HG02588 (cell line): ENCODE data around the gene PRKRIP1.
"Not testable (repeated sequence)": the region's sequence is repeated elsewhere in the genome, so short reads cannot be mapped to it uniquely, and the experiment has no call there.

ENCODE experiments used
- ATAC-seq: cut with Tn5 transposase; IDR thresholded peaks from one replicate; pipeline ENCODE4 v1.9.1; 2021; ENCODE audit warnings: mild to moderate bottlenecking, moderate library complexity; ENCODE audit not compliant: unreplicated experiment

The PRKRIP1 gene

DNA sequence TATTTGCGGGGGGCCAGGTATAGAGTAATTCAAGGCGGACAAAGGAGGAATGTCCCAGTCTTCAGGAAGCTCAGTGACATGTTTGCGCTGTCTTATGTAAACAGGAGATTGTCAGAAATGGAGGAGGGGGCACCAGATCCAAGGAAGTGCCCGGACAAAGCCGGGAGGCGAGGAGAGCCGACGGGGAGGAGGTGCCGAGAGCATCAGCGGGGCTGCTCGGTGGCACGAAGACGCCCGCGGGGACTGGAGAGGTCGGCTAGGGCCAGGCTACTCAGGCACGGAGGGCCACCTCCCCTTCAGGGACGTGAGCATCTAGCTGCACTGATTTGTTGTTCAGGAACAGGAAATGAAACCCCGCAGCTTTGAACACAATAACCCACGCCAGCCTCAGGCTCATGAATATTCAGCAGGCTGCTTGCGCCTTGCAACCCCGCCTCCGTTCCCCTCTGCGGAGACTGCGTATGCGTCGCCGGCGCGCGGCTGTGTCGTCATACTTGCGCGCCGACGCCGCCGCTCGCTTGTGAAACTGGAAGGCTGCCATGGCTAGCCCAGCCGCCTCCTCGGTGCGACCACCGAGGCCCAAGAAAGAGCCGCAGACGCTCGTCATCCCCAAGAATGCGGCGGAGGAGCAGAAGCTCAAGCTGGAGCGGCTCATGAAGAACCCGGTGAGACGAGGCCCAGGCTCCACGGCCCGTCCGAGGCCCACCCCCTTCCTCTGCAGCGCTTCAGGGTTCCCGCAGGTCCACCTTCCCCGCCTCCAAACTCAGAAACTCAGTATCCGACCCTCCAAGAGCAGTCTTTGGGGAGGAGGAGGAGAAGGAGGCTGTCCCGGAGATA lies at the start of gene PRKRIP1:
TSS of gene PRKRIP1 (plus strand) at position 491 of the 837 bp plus-strand sequence. CDS start at position 540, 49 bp downstream.
- ATAC-seq: peak; percentile 98

DNA sequence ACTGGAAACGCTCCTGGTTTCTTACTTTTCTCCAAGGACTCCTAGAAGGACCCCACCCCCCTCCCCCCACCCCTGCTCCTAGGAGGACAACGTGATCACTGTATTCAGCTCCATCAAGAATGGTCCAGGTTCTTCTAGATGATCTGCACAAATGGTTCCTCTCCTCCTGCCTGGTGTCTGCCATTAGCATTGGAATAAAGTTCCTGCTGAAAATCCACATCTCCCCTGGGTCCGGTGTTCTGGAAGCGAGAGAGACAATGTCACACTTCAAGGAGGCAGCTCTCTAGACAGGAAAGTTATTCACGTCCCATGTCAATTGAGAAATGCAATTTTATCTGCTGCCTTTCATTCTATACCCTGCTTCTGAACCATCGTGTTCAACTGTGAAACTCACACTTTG lies 49.2 kb upstream of the PRKRIP1 start:
- not testable (repeated sequence) for ATAC-seq

DNA sequence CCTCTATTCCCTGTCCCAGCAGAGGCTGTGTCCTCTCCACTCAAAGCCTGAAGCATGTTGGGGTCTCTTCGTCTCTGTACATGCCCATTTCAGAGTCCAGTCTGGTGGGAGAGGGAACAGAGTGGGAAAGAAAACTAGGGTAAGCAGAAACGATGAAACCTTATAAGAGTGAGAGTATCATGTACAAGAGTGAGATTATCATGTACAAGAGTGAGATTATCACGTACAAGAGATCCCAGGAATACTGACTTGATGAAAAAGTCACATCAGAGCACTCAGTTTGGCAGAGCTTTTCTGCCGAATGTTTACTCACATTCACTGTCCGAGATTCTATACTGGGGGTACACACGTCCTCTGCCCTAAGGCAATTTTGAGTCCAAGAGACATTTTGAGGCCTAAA lies 39.8 kb upstream of the PRKRIP1 start, which contains the start of gene SPDYE6:
TSS of gene SPDYE6 (minus strand) at position 101 of the 400 bp plus-strand sequence. CDS start 421 bp downstream, outside the sequence.
- ATAC-seq: not testable (repeated sequence)

- ATAC-seq: peak; percentile 96
Observed at GRCh38 chr7:102363549-102364393, 32.4 kb upstream of the PRKRIP1 start.

DNA sequence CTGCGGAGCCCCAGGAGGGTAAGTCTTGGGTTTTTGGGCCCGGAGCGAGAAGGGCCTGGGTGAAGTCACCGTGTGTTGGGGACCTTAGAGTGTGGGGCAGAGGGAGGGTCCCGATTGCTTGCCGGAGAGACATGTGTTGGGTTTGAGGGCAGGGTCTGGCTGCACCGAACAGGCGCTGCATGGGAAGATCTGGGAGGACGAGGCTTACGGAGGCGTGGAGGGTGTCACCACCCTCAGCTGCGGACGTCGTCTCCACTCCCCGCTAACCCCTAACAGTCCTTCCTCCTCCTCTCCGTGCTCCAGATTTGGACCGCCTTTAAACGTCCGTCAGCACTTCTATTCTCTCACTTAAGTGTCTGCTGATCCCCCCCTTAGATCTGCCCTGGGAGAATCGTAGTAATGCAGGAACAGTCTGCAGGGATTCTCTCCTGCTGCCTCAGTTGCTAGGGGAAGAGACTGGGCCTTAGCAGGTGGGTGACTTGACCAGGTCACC lies 31.7 kb upstream of the PRKRIP1 start:
- ATAC-seq: not testable (repeated sequence)

GRCh38 chr7:102365390-102365789 lies 30.8 kb upstream of the PRKRIP1 start:
- not testable (repeated sequence) for ATAC-seq

DNA sequence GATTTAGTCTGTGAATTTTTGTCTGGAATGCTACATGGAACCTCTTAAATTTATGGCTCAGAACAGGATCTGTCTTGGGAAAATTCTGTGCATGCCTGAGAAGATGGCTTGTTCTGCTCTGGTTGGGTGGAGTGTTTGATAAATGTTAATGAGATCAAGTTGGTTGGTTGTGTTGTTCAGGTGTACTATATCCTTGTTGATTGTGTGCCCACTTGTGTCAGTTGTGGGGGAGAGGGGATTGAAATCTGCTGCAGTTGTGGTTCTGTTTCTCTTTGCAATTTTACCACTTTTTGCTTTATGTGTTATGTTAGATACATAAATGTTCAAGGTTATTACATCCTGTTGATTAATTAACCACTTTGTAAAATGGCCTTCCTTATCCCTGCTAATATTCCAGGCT lies 26.1 kb upstream of the PRKRIP1 start:
- ATAC-seq: not testable (repeated sequence)

GRCh38 chr7:102372796-102373195 lies 23.4 kb upstream of the PRKRIP1 start:
- ATAC-seq: not testable (repeated sequence)

DNA sequence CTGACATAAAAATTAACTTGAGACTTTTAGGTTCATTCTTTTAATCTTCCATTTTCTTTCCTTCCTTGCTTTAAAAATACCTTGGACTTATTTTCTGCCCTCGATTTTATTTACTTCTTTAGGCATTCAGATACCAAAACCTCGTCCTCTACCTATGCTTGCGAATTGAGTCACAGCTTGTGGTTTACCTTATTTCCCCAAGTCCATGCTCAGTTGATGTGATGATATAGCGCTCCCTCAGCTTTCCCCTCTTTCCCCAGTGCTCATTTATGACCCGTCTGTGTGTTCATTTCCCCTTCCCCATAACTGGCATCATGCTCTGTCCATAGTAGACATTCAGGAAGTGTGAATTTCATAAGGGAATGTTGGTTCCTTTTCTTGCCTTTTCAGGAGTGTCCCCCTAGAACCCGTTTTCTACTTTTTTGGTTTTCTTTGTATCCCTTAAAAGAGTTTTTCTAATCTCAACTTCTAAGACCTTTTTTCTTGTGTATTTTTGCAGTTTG lies 19.1 kb upstream of the PRKRIP1 start:
- no peak for ATAC-seq

DNA sequence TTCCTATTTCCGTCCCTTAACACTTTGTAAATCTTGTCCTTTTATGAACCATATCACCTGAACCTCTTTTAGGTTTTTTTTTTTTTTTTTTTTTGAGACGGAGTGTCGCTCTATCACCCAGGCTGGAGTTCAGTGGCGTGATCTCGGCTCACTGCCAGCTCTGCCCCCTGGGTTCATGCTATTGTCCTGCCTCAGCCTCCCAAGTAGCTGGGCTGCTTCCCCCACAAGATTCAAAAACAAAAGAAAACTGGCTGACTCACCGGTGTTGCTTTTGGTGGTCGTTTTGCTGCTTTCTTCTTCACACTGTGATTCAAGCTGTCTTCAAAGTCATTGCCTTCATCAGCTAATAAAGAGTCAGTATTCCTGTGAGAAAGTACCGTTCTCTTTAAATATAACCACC lies 15.3 kb upstream of the PRKRIP1 start:
- not testable (repeated sequence) for ATAC-seq

DNA sequence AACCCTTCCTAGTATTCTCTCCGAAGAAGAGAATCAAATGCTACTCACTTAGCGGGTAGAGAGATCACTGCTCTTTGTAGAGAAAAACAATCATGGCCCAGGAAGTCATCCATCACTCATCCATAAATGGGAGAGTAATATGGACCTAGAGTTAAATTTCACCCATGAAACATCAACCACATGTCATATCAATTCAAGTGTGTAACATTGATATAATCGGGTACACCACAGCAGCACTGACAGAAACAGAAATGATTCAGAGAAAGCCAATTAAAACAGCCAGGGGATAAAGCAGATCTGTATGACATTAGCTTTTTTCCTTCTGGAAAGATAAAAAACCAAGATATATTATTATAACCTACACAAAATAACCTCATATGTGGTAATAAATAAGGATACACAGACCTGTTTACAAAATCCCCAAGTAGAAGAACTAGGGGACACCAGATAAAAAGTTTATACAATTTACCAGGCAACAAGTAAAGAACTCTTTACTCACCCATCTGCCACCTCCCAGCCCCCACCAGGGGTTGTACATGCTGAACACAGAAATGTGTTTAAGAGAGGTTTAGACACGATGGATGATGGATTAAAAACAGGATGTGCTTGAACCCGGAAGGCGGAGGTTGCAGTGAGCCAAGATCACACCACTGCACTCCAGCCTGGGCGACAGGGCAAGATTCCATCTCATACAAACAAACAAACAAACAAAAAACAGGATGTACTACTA lies 14.3 kb upstream of the PRKRIP1 start:
- not testable (repeated sequence) for ATAC-seq

DNA sequence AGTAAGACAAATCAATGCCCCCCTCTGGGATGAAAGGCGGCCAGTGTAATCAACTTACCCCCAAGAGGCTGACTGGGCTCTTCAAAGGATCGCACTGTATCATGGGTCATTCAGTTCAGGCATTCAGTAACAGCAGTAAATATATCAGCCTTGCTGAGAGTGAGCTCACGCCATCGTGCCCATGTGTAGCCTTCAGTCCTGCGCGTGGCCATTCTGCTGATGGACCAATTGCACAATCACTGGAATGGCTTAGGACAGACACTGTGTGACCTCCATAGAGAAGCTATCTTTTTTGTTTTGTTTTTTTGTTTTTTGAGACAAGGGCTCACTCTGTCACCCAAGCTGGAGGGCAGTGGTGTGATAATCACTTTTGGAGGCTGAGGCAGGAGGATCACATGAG lies 9.1 kb upstream of the PRKRIP1 start:
- ATAC-seq: no peak

DNA sequence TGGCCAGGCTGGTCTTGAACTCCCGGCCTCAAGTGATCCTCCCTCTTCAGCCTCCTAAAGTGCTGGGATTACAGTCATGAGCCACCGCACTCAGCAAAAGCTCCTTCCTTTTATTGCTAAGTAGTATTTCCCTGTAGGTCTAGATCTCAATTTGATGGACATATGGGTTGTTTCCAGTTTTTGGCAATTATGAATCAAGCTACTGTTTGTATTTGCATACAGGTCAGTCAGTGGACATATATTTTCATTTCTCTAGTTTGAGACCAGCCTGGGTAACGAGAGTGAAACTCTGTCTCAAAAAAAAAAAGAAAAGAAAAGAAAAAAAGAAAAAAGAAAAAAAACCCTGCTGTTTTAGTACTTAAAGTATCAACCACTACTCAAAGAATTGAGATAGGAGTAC lies 6.4 kb upstream of the PRKRIP1 start:
- peak; percentile 49 for ATAC-seq

DNA sequence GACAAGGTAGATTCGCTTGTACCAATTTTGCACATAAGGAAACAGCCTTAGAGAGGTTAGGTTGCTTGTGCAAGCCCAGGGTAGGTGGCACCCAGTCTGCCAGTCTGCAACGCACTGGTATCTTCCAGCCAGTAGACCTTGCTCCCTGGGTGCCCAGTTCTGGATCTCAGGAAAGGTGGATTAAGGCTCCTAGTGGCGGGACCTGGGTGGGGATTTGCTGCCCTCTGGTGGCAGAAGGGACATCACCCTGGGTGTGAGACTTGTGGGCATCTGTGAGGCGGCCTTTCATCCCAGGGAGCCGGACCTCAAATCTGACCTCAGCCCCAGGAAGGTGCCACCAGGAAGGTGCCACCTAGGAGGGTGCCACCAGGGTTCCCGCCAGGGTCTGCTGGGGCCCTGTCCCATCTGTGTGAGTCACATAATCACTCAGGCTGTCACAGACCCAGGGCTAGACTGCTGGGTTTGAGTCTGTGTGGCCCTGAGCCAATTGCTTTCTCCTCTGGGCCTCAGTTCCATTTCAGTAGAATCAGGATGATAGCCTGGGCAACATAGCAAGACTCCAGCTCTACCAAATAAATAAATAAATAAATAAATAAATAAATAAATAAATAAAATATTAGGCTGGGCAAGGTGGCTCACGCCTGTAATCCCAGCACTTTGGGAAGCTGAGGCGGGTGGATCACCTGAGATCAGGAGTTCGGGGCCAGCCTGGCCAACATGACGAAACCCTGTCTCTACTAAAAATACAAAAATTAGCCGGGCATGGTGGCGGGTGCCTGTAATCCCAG lies 5.3 kb upstream of the PRKRIP1 start:
- no peak for ATAC-seq

DNA sequence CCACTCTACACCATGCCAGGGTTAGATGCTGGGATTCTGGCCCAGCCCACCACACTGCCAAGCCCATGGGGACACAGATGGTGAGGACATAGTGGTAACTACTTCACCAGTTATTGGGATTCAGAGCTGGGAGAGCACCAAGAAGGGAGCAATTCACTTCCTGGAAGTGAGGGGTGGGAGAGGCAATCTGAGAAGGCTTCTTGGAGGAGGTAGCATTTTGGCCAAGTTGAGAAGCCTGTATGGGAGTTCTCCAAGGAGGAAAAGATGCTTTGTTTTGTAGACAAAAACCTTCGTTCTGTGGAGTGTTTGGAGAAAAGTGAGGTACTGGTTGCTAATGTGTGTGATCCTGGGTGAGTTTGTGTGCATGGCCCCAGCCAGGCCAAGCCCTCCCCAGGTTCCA lies 3.8 kb upstream of the PRKRIP1 start:
- ATAC-seq: no peak

DNA sequence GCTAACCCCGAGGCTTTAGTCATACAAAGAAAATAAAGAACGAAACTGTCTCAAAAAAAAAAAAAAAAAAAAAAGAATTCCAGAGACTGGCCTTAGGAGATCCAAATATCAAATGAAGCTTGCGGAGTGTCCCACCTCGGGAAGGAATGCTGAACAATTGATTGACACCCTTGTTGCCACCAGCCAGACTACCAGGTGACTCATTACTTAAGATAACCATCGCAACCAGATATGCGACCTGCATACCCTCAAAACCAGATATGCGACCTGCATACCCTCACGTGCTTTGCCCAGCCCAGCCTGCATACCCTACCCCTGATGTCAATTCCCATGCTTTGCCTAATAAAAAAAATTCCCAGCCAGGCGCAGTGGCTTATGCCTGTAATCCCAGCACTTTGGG lies 2.7 kb upstream of the PRKRIP1 start:
- ATAC-seq: no peak

- ATAC-seq: no peak
Observed at GRCh38 chr7:102395592-102395872, 631 bp upstream of the PRKRIP1 start.

DNA sequence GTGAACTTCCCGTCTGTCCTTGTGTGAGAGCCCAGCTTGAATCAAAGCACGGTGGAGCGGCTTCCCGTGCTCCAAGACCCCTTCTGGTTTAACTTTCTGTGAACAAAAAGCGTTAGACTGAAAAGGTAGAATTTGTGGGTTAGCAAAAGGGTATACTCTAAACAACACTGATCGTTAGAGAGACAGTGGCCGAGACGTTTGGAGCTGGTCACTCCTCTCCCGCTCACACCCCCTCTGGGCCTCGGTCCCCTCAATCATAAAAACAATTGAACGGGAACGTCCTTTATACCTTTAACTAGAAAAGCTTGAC lies 502 bp downstream of the PRKRIP1 start:
- no peak for ATAC-seq

- ATAC-seq: no peak
Observed at GRCh38 chr7:102398543-102398942, 2.4 kb downstream of the PRKRIP1 start.

- no peak for ATAC-seq
Observed at GRCh38 chr7:102400360-102400759, 4.2 kb downstream of the PRKRIP1 start.
